IPS-15b (cell line): ENCODE results near the gene THSD4.

Source experiments
- H3K27me3 ChIP-seq: one replicate; pipeline ENCODE4 v1.6.1; 2013; ENCODE audit warnings: low read length; ENCODE audit not compliant: control insufficient read depth, insufficient read depth
- H3K36me3 ChIP-seq: one replicate; pipeline ENCODE4 v1.6.1; 2013; ENCODE audit warnings: low read length; ENCODE audit not compliant: control insufficient read depth, insufficient read depth
- H3K4me1 ChIP-seq: one replicate; pipeline ENCODE4 v1.6.1; 2013; ENCODE audit warnings: mild to moderate bottlenecking, low read length; ENCODE audit not compliant: control insufficient read depth, insufficient read depth
- H3K4me3 ChIP-seq: one replicate; pipeline ENCODE4 v1.5.1; 2013; ENCODE audit warnings: low read depth, low read length
- H3K9ac ChIP-seq: one replicate; pipeline ENCODE4 v1.6.1; 2013; ENCODE audit warnings: low read depth, mild to moderate bottlenecking, low read length
- H3K9me3 ChIP-seq: one replicate; pipeline ENCODE4 v1.6.1; 2013; ENCODE audit warnings: mild to moderate bottlenecking, low read length; ENCODE audit not compliant: control insufficient read depth, insufficient read depth

THSD4 gene

DNA sequence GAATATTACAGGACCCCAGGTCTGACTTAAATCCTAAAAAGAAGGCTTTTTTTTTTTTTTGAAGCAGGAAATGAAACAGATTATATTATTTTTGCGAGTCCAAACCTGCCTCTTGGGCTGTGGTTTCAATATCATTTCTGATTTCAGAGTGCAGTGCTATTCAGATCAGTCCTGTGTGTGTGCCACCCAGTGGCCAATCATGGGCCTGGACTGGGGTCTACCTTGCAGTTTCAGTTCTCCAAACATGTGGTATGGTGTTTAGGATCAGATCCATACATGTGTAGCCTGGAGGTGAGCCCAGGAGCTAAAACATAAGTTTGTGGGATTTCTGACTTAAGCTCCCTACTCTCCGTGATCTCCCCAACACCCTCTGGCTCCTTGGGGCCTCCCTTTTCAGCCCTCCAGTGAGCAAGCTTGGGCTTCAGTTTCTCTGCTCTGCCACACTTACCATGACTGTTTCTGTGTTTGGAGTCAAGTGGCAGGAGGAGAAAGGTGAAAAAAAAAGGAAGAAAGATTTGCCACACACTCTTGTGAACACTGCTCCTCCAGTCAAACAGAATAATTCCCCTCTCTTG, 12.1 kb upstream of the THSD4 start:
- H3K9me3 ChIP-seq: no peaks in the 10 kb centered on the region
- no peak overlapping the region for H3K9ac ChIP-seq
- no peak overlapping the region for H3K4me3 ChIP-seq

DNA sequence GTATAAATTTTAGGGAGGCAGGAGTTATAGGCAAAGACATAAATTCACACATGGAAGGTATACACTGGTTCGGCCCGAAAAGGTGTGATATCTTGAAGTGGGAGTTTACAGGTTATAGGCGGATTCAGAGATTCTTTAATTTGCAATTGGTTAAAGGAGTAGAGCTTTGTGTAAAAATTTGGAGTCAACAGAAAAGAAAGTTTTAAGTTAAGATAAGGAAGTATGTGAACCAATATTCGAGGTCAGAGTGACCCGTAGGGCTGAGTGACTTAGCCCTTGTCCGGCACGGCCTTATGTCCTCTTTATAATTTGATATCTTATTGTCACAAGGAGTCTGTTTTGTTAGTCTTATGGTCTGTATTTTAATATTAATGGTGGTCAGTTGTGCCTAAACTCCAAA, 10.6 kb upstream of the THSD4 start:
- H3K36me3 ChIP-seq: no peaks in the 10 kb centered on the region
- H3K4me3 ChIP-seq: no peak overlapping the region
- H3K27me3 ChIP-seq: no peaks in the 10 kb centered on the region
- no peak overlapping the region for H3K9ac ChIP-seq
- H3K9me3 ChIP-seq: no peaks in the 10 kb centered on the region
- peaks cover 4% of the 10 kb centered on the region for H3K4me1 ChIP-seq

More for the DNA sequence above, 12.1 kb upstream of the THSD4 start:
- Histone ChIP-seq H3K27me3 (no peaks in the 10 kb centered on the region), H3K36me3 (no peaks in the 10 kb centered on the region), H3K4me1 (peaks cover 4% of the 10 kb centered on the region)

DNA sequence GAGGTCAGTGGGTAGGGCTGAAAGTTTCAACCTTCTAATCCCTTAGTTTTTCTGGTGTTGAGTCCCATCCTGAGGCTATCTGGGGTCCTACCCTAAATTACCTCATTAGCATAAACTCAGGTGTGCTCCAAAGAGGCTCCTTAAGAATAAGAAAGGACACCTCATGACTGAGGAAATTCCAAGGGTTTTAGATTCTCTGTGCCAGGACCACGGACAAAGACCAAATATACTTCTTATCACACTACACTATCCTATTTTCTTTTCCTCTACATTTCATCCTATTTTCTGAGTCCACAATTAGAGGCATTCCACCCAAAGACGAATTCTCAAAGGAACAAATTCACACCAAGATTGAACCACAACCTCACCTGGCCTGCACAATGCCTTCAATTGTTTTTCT, 9.8 kb upstream of the THSD4 start:
- no peaks in the 10 kb centered on the region for H3K27me3 ChIP-seq
- peaks cover 4% of the 10 kb centered on the region for H3K4me1 ChIP-seq
- no peak overlapping the region for H3K9ac ChIP-seq
- H3K4me3 ChIP-seq: no peak overlapping the region
- H3K9me3 ChIP-seq: no peaks in the 10 kb centered on the region
- no peaks in the 10 kb centered on the region for H3K36me3 ChIP-seq

DNA sequence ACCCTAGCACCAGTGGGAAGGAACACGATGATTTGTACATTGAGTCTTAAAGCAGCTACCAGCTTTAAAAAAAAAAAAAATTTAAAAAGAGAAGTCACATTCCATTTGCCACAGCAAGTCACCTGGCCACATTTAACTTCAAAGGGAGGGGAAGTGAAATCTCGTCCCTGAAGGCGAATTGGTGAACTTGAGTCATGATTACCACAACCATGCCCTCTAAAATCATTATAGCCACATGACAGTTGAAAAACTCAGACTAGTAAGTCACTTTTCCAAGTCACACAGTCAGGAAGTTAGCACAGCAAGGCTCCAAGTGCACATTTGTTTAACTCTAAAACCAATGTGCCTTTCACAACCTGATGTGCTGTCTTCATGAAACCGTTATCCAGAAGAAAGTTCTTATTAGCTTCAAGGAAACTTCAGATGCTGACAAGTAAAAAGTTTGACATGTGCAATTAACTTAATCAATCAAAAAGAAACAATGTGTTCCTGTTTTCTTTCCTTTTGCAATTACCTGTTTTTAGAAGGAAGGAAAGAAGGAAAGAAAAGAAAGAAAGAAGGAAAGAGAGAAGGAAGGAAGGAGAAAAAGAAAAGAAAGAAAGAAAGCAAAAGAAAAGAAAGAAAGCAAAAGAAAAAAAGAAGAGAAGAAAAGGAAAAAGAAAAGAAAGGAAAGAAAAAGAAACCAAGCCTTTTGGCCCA, 8.3 kb upstream of the THSD4 start:
- no peak overlapping the region for H3K9ac ChIP-seq
- no peak overlapping the region for H3K4me3 ChIP-seq
- peaks cover 4% of the 10 kb centered on the region for H3K4me1 ChIP-seq
- no peaks in the 10 kb centered on the region for H3K36me3 ChIP-seq
- no peaks in the 10 kb centered on the region for H3K27me3 ChIP-seq
- H3K9me3 ChIP-seq: no peaks in the 10 kb centered on the region

DNA sequence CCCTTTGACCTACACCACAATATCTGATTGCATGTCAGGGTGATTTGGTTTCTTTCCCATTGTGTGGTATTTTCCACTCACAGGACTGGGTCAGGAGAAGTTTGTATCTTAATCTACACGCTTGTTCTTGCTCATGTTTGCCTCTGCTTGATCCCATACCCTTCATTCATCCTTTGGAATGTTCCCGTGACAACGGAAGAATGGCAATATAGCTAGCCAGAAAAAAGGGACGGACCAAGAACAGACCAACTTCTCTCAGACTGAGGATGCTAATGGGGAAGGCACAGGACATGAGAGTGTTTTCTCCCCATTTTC, 7.8 kb upstream of the THSD4 start:
- no peak overlapping the region for H3K9ac ChIP-seq
- H3K36me3 ChIP-seq: no peaks in the 10 kb centered on the region
- H3K4me1 ChIP-seq: peaks cover 4% of the 10 kb centered on the region
- H3K4me3 ChIP-seq: no peak overlapping the region
- H3K9me3 ChIP-seq: no peaks in the 10 kb centered on the region
- H3K27me3 ChIP-seq: no peaks in the 10 kb centered on the region

DNA sequence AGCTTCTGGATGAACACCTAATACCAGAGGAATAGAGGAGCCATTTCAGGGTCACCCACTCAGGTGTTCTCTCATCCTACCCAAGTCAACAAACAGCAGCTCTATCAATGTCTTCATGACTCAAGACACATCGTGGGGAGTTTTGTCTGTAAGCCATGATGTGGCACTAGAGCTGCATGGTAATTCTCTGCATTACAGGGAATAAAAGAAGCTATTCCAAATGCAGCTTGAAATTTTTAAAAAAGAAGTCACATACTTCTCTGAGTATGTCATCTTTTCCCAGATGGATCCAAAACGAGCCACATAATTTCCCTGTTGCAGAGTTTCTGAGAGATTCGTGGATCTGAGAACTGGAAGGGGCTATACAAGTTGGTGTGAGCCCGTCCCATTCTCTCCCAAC, 6.1 kb upstream of the THSD4 start:
- Histone ChIP-seq H3K4me1 (peaks cover 7% of the 10 kb centered on the region), H3K4me3 (no peak overlapping the region), H3K36me3 (no peaks in the 10 kb centered on the region), H3K27me3 (no peaks in the 10 kb centered on the region), H3K9ac (no peak overlapping the region), H3K9me3 (no peaks in the 10 kb centered on the region)

DNA sequence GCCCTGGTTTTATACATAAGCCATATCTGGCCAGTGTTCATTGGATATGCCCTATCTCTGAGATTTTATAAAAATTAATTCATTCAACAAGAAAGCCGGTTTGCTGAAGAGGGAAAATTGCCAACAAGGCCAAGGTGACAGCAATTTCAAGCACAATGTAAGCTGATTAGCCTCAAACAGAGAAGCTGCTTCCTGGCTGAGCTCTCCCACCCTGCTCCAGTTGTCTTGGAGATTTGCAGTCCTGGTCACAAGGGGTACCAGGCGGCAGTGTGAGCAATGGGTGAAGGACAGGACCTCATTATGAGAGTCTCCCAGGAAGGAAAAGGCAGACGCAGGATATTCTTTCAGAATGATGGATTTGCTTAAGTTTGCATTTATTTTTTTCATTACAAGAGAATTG, 5.4 kb upstream of the THSD4 start:
- peaks cover 11% of the 10 kb centered on the region for H3K4me1 ChIP-seq
- no peaks in the 10 kb centered on the region for H3K9me3 ChIP-seq
- H3K9ac ChIP-seq: no peak overlapping the region
- no peaks in the 10 kb centered on the region for H3K27me3 ChIP-seq
- no peaks in the 10 kb centered on the region for H3K36me3 ChIP-seq
- H3K4me3 ChIP-seq: no peak overlapping the region

DNA sequence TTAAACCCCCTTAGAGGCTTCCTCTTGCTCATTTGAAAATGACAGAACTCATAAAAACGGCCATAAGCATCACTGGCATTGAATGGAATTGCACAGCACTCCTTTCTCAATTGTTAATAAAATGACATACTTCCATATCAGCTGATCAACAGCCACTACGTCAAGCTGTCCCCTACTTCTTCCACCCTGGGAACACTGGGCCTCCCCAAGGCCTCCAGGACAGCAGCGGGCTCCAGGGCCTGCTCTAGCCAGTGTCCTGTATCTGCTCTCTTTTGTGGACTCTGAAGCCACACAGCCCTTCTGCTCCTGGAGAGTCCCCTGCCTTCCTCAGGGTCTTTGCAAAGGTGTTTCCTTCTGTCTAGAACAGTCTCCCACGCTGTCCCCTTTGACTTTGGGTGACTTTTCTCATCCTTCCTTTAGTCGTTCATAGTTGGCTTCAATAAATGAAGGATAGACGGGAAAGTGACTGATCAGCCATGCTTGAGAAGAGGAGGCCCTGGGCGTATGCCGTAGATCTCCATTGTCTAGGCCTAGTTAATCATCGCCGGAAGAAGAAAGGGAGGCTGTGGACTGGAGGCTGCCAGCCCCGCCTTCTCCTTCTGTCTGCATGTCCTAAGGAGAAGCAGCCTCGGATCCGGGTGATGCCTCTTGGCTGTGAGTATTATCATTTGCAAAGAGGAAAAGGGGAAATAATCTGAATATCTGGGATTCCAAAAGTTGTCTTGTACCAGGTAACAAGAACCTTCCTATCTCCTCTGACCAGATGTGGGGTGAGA, 4.7 kb upstream of the THSD4 start:
- H3K27me3 ChIP-seq: no peaks in the 10 kb centered on the region
- no peak overlapping the region for H3K4me3 ChIP-seq
- H3K36me3 ChIP-seq: no peaks in the 10 kb centered on the region
- H3K9ac ChIP-seq: no peak overlapping the region
- peaks cover 8% of the 10 kb centered on the region for H3K4me1 ChIP-seq
- H3K9me3 ChIP-seq: no peaks in the 10 kb centered on the region

- Histone ChIP-seq H3K27me3 (peaks cover 1% of the 10 kb centered on the region), H3K36me3 (no peaks in the 10 kb centered on the region), H3K9me3 (no peaks in the 10 kb centered on the region), H3K4me1 (peaks cover 7% of the 10 kb centered on the region), H3K9ac (no peak overlapping the region), H3K4me3 (no peak overlapping the region)
These were observed 4.1 kb upstream of the THSD4 start for GRCh38 chr15:71111181-71111565.

DNA sequence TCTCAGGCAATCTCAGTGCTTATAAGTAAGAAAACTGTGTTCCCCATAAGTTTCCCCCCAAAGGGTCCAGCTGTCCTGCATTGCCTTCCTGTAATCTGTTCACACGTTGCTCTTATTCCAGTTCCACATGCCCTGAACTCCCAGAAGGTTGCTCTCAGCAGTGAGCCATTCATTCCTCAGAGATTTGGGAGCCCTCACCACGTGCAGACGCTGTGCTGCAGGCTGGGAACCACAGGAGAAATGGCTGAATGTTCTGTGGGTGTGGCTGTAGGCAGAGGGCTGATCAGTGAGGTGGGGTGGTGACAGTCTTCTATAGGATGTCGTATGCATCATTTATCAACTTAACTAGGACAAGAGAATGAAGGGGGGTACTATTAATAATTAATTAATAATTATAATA, 3.3 kb upstream of the THSD4 start:
- H3K36me3 ChIP-seq: no peaks in the 10 kb centered on the region
- no peak overlapping the region for H3K9ac ChIP-seq
- H3K9me3 ChIP-seq: no peaks in the 10 kb centered on the region
- H3K4me3 ChIP-seq: no peak overlapping the region
- H3K27me3 ChIP-seq: peaks cover 9% of the 10 kb centered on the region
- H3K4me1 ChIP-seq: peaks cover 7% of the 10 kb centered on the region

DNA sequence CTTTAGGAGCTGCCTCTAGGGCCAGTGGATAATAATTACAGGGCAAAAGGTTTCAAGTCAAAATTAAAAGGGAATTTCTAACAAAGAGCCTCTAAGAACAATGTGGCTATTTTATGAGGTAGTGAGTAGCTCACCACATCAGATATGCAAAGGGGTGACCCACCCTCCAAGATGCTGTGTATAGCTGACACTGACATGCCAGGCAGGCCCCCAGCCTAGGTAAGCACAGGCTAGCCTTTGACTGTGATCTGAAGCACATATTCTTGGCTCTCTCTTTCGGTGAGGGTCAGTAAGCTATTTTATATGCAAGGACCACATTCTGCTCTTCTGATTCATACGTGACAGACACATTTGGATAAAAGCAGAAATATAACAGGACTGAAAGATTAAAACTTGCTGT, 2.8 kb upstream of the THSD4 start:
- Histone ChIP-seq H3K4me3 (no peak overlapping the region), H3K9me3 (no peaks in the 10 kb centered on the region), H3K36me3 (no peaks in the 10 kb centered on the region), H3K4me1 (peaks cover 7% of the 10 kb centered on the region), H3K9ac (no peak overlapping the region), H3K27me3 (peaks cover 14% of the 10 kb centered on the region)

DNA sequence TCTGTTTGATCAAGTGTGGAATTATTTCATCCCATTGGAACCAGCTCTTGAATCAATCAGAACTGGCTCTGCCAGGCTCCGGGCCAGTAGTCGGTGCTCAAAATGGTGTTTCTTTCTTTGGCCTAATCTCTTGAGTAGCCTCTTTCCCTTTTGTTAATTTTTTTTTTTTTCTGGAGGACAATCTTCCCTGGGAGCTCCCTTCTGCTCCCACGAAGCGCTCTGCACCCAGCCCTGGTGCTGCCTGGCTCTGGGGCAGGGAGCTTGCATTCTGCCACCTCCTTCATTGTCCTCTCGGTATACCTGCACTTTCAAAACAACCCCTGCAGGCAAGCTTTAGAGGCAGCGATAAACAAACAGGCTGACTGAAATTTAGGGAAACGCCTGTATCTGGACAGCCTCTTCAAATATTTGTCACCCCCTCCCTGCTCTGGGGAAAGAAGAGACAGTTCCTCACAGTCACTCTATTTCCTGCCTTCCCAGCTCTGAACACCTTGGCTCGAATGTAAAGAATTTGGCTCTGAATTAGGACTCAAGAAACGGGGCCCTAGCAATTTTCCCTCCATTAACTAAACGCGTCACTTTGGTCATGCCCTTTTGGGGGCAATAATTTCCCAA, 1.1 kb upstream of the THSD4 start:
- H3K4me1 ChIP-seq: peaks cover 7% of the 10 kb centered on the region
- H3K27me3 ChIP-seq: peaks cover 24% of the 10 kb centered on the region
- peak overlapping the region; percentile 78 for H3K4me3 ChIP-seq
- no peaks in the 10 kb centered on the region for H3K36me3 ChIP-seq
- H3K9ac ChIP-seq: no peak overlapping the region
- H3K9me3 ChIP-seq: no peaks in the 10 kb centered on the region
